H1 (cell line): Measurements from ENCODE around the gene ZSWIM4. TPM values are rescaled to one million over a fixed set of nuclear protein-coding genes. Genes with fewer than 3 reads are reported as not detected.

Experiments
- CTCF ChIA-PET: fragments of 300-600 bp; sonication (Branson Sonifier 250); formaldehyde crosslinking; loops from one replicate; lab custom pipeline; 2021; ENCODE audit not compliant: partially characterized antibody; lab: Charles Lee
- POLR2A ChIA-PET: fragments of 300-600 bp; sonication (Branson Sonifier 250); formaldehyde crosslinking; loops from one replicate; lab custom pipeline; 2021; ENCODE audit warnings: inconsistent platforms; ENCODE audit not compliant: partially characterized antibody; lab: Charles Lee
- DNase-seq, 2 experiments: peaks; one replicate each; pipeline versions ENCODE4 v3.0.0 to v3.0.0-alpha.2; 2010 to 2022; ENCODE audit warnings: low spot score in 2 of 2, low read depth in 1 of 2, mixed read lengths in 1 of 2
- FAIRE-seq: peaks from 2 replicates; lab custom pipeline; 2011; peaks lifted over from hg19 to GRCh38; lab: Jason Lieb, UNC
- H2AFZ ChIP-seq: 2 replicates; pipeline ENCODE4 v1.8.1; 2012; ENCODE audit warnings: low read length, inconsistent platforms
- H2AK5ac ChIP-seq: 2 replicates; pipeline ENCODE4 v1.6.1; 2013; ENCODE audit warnings: low read depth, low read length
- H2BK120ac ChIP-seq: replicated peaks from 2 replicates; pipeline ENCODE3; 2013; ENCODE audit warnings: low read depth, low read length, inconsistent platforms
- H2BK12ac ChIP-seq: 2 replicates; pipeline ENCODE4 v1.6.1; 2013; ENCODE audit warnings: low read depth, low read length
- H2BK15ac ChIP-seq: 2 replicates; pipeline ENCODE4 v1.6.1; 2013; ENCODE audit warnings: low read length
- H2BK20ac ChIP-seq: 2 replicates; pipeline ENCODE4 v1.6.1; 2013; ENCODE audit warnings: low read length
- H2BK5ac ChIP-seq: 2 replicates; pipeline ENCODE4 v1.6.1; 2013; ENCODE audit warnings: low read depth, low read length
- H3K14ac ChIP-seq: 2 replicates; pipeline ENCODE4 v1.6.1; 2013; ENCODE audit warnings: inconsistent platforms; ENCODE audit not compliant: insufficient read length
- H3K18ac ChIP-seq: 2 replicates; pipeline ENCODE4 v1.6.1; 2013; ENCODE audit warnings: low read length; ENCODE audit errors: extremely low read depth
- H3K23ac ChIP-seq: 2 replicates; pipeline ENCODE4 v1.6.1; 2013; ENCODE audit warnings: inconsistent platforms; ENCODE audit not compliant: insufficient read length
- H3K23me2 ChIP-seq: 2 replicates; pipeline ENCODE4 v1.6.1; 2013; ENCODE audit warnings: low read depth, low read length
- H3K27ac ChIP-seq: 2 replicates; pipeline ENCODE4 v1.6.1; 2011; ENCODE audit warnings: low read depth, low read length, inconsistent platforms
- H3K27me3 ChIP-seq, 4 experiments: replicated peaks in 1 of 4; 1 replicate in 1 of 4; 2 replicates in 3 of 4; pipeline versions ENCODE4 v1.6.1 to v1.8.1; 2011 to 2013; ENCODE audit warnings: low read length in 3 of 4, mild to moderate bottlenecking in 3 of 4, inconsistent platforms in 2 of 4, mixed read lengths in 2 of 4, moderate library complexity in 1 of 4; ENCODE audit not compliant: control insufficient read depth in 3 of 4, insufficient read depth in 3 of 4; ENCODE audit errors: extremely low read depth in 1 of 4
- H3K36me3 ChIP-seq, 4 experiments: 2 replicates each; pipeline versions ENCODE4 v1.6.1 to v1.8.1; 2011 to 2013; ENCODE audit warnings: mild to moderate bottlenecking in 4 of 4, low read length in 3 of 4, moderate library complexity in 2 of 4, control low read depth in 1 of 4, inconsistent platforms in 1 of 4; ENCODE audit not compliant: insufficient read depth in 4 of 4, control insufficient read depth in 2 of 4
- H3K4ac ChIP-seq: replicated peaks from 2 replicates; pipeline ENCODE3; 2013; ENCODE audit warnings: low read length, low read depth, mixed read lengths, inconsistent platforms; ENCODE audit not compliant: insufficient read length
- H3K4me1 ChIP-seq, 4 experiments: replicated peaks in 1 of 4; 1 replicate in 1 of 4; 2 replicates in 3 of 4; pipeline versions ENCODE4 v1.6.1 to v1.8.1; 2011 to 2013; ENCODE audit warnings: low read length in 3 of 4, inconsistent platforms in 2 of 4, mixed read lengths in 1 of 4; ENCODE audit not compliant: insufficient read depth in 4 of 4, control insufficient read depth in 3 of 4
- H3K4me2 ChIP-seq, 2 experiments: 2 replicates each; pipeline versions ENCODE4 v1.6.1 to v1.8.1; 2011 to 2013; ENCODE audit warnings: low read depth in 2 of 2, low read length in 2 of 2, control low read depth in 1 of 2, inconsistent platforms in 1 of 2, mild to moderate bottlenecking in 1 of 2; ENCODE audit not compliant: insufficient read depth in 1 of 2
- H3K4me3 ChIP-seq, 4 experiments: fragments of 200-600, 300-600 bp in 1 of 4; sonication (generic), shearing (Covaris generic), sonication (Bioruptor Twin) in 1 of 4; 2 replicates each; pipeline versions ENCODE4 v1.5.1 to v1.8.1; 2011 to 2016; ENCODE audit warnings: low read length in 4 of 4, low read depth in 3 of 4, control low read depth in 2 of 4, inconsistent platforms in 2 of 4, mild to moderate bottlenecking in 2 of 4, mixed read lengths in 1 of 4, moderate library complexity in 1 of 4; ENCODE audit not compliant: insufficient read depth in 2 of 4; ENCODE audit errors: extremely low read depth in 1 of 4
- H3K56ac ChIP-seq: replicated peaks from 2 replicates; pipeline ENCODE3; 2013; ENCODE audit warnings: low read depth, mild to moderate bottlenecking, mixed read lengths, low read length, inconsistent platforms; ENCODE audit not compliant: insufficient read length
- H3K79me1 ChIP-seq: 2 replicates; pipeline ENCODE4 v1.6.1; 2013; ENCODE audit warnings: low read depth, low read length, control low read depth
- H3K79me2 ChIP-seq, 2 experiments: 2 replicates each; pipeline versions ENCODE4 v1.6.1 to v1.8.1; 2012 to 2013; ENCODE audit warnings: low read length in 2 of 2, mild to moderate bottlenecking in 2 of 2, inconsistent platforms in 1 of 2; ENCODE audit not compliant: insufficient read depth in 2 of 2, control insufficient read depth in 1 of 2
- H3K9ac ChIP-seq, 4 experiments: replicated peaks in 1 of 4; 1 replicate in 1 of 4; 2 replicates in 3 of 4; pipeline versions ENCODE4 v1.6.1 to v1.8.1; 2011 to 2013; ENCODE audit warnings: low read depth in 3 of 4, low read length in 3 of 4, control low read depth in 2 of 4, mild to moderate bottlenecking in 2 of 4, moderate library complexity in 2 of 4, inconsistent platforms in 1 of 4; ENCODE audit errors: extremely low read depth in 1 of 4
- H3K9me3 ChIP-seq, 2 experiments: 2 replicates each; pipeline versions ENCODE4 v1.6.1 to v1.8.1; 2012 to 2013; ENCODE audit warnings: mild to moderate bottlenecking in 2 of 2, moderate library complexity in 2 of 2, control low read depth in 1 of 2, inconsistent platforms in 1 of 2, low read depth in 1 of 2, low read length in 1 of 2, mixed read lengths in 1 of 2; ENCODE audit not compliant: insufficient read depth in 2 of 2
- H4K20me1 ChIP-seq, 2 experiments: replicated peaks in 1 of 2; 2 replicates each; pipeline versions ENCODE3 to v1.8.1; 2011 to 2013; ENCODE audit warnings: inconsistent platforms in 2 of 2, low read length in 2 of 2, mild to moderate bottlenecking in 1 of 2; ENCODE audit not compliant: insufficient read depth in 2 of 2, control insufficient read depth in 1 of 2
- H4K5ac ChIP-seq: 2 replicates; pipeline ENCODE4 v1.6.1; 2013; ENCODE audit warnings: low read length, low read depth, mixed read lengths, inconsistent platforms; ENCODE audit not compliant: insufficient read length
- H4K8ac ChIP-seq: 2 replicates; pipeline ENCODE4 v1.8.0; 2013; ENCODE audit warnings: mild to moderate bottlenecking, moderate library complexity, low read length, inconsistent platforms; ENCODE audit not compliant: insufficient read depth; ENCODE audit errors: extremely low read depth
- H4K91ac ChIP-seq: replicated peaks from 2 replicates; pipeline ENCODE3; 2013; ENCODE audit warnings: low read length, mixed read lengths, inconsistent platforms; ENCODE audit not compliant: insufficient read length
- CEBPB ChIP-seq: IDR thresholded peaks from 2 replicates; pipeline ENCODE4 v1.6.1; 2012; ENCODE audit warnings: low read depth, low read length
- EP300 ChIP-seq, 2 experiments: IDR thresholded peaks; 1 replicate in 1 of 2; 2 replicates in 1 of 2; pipeline ENCODE4 v1.6.1; 2011 to 2012; ENCODE audit warnings: low read depth in 2 of 2, low read length in 2 of 2, mild to moderate bottlenecking in 2 of 2, borderline replicate concordance in 1 of 2, inconsistent platforms in 1 of 2, moderate library complexity in 1 of 2
- GTF2F1 ChIP-seq: IDR thresholded peaks from 2 replicates; pipeline ENCODE4 v1.6.1; 2012; ENCODE audit warnings: low read depth, low read length, improper control_type of control experiment, borderline replicate concordance
- JUN ChIP-seq: IDR thresholded peaks from 2 replicates; pipeline ENCODE4 v1.6.1; 2011; ENCODE audit warnings: low read depth, mild to moderate bottlenecking, improper control_type of control experiment, low read length
- KDM5A ChIP-seq: fragments of 200-600 bp; IDR thresholded peaks from 2 replicates; pipeline ENCODE4 v1.7.1; 2012; ENCODE audit warnings: mild to moderate bottlenecking, low read length, inconsistent platforms, mixed read lengths
- NRF1 ChIP-seq: IDR thresholded peaks from 2 replicates; pipeline ENCODE4 v1.6.1; 2011; ENCODE audit warnings: mild to moderate bottlenecking, low read depth, low read length, improper control_type of control experiment
- SIN3A ChIP-seq, 2 experiments: IDR thresholded peaks in 1 of 2; conservative IDR thresholded peaks in 1 of 2; 2 replicates each; pipeline ENCODE4 v1.6.1; 2011 to 2012; ENCODE audit warnings: low read length in 2 of 2, improper control_type of control experiment in 1 of 2, low read depth in 1 of 2, mild to moderate bottlenecking in 1 of 2
- WGBS, 2 experiments: shearing (Covaris generic) in 1 of 2; methylation state at CpG; one replicate each; pipeline versions ENCODE4 v1.1.6 to v1.1.7; 2013 to 2015; ENCODE audit warnings: low lambda C conversion rate in 2 of 2, mixed read lengths in 2 of 2, inconsistent platforms in 1 of 2, low coverage in 1 of 2, missing lambda C conversion rate in 1 of 2; ENCODE audit not compliant: insufficient replicate concordance in 2 of 2, insufficient coverage in 1 of 2, insufficient read length in 1 of 2; ENCODE audit errors: extremely low coverage in 1 of 2, missing lambda C conversion rate in 1 of 2; 5-methylcytosine and 5-hydroxymethylcytosine counted together
- long read RNA-seq, 2 experiments: library from RNA in 1 of 2; library from capped mRNA in 1 of 2; stranded (forward); transcript quantifications; one replicate each; pipeline ENCODE4 v2.0.0, GENCODE V29; 2021; ENCODE audit warnings: inconsistent platforms in 1 of 2
- polyA minus RNA-seq, 3 experiments: library from RNA; depleted of rRNA, polyadenylated mRNA; stranded (reverse); fragments of >200 nt; gene quantifications; 1 replicate in 2 of 3; 2 replicates in 1 of 3; pipeline ENCODE4 v1.2.3, GENCODE V29; 2011
- polyA plus RNA-seq, 7 experiments: library from polyadenylated mRNA; depleted of rRNA in 3 of 7; stranded (reverse) in 5 of 7; unstranded in 2 of 7; fragments of >200 nt in 5 of 7; fragments of 200-250 nt in 2 of 7; gene quantifications; 1 replicate in 5 of 7; 2 replicates in 1 of 7; 4 replicates in 1 of 7; pipeline versions ENCODE4 v1.2.1 to v1.2.3, GENCODE V29; 2011 to 2013; ENCODE audit warnings: missing spikeins in 2 of 7, mixed read lengths in 2 of 7
- total RNA-seq: library from RNA; stranded (reverse); fragmentation: NEBNext Ultra II Directional; extraction: Animal tissue kit (Norgen Biotek cat#: 25700); gene quantifications from 2 replicates; pipeline ENCODE4 v1.2.1, GENCODE V29; 2021

The ZSWIM4 gene
- total RNA-seq (31.1 and 32.7 TPM in 2 replicates), polyA plus RNA-seq (2011; rRNA removed) (12.2 and 23.2 TPM in 2 replicates), polyA minus RNA-seq (2011; rRNA and poly(A)+ RNA removed) (8.9 and 10.8 TPM in 2 replicates)
- polyA plus RNA-seq (2011; cell fraction: cytosol; rRNA removed): 10.9 TPM
- polyA plus RNA-seq (2011; cell fraction: nucleus; rRNA removed): 21.2 TPM
- 13.1 to 23.1 TPM (median 21.0 TPM) in 4 replicates for polyA plus RNA-seq (2012, experiment 1 of 2)
- 20.0 TPM for polyA plus RNA-seq (2012, experiment 2 of 2)
- 17.0 TPM for polyA plus RNA-seq (2013, experiment 1 of 2)
- 17.3 TPM for polyA plus RNA-seq (2013, experiment 2 of 2)
- polyA minus RNA-seq (2011; cell fraction: cytosol; rRNA and poly(A)+ RNA removed): 23.9 TPM
- polyA minus RNA-seq (2011; cell fraction: nucleus; rRNA and poly(A)+ RNA removed): 13.5 TPM
- long read RNA-seq, experiment 1, partial matches to known transcripts: 9 of 16 reads
- long read RNA-seq, experiment 1, other reads (novel, unspliced or antisense): 7 of 16 reads
- long read RNA-seq, experiment 2, partial matches to known transcripts: 0 of 2 reads
- long read RNA-seq, experiment 2, other reads (novel, unspliced or antisense): 2 of 2 reads

DNA sequence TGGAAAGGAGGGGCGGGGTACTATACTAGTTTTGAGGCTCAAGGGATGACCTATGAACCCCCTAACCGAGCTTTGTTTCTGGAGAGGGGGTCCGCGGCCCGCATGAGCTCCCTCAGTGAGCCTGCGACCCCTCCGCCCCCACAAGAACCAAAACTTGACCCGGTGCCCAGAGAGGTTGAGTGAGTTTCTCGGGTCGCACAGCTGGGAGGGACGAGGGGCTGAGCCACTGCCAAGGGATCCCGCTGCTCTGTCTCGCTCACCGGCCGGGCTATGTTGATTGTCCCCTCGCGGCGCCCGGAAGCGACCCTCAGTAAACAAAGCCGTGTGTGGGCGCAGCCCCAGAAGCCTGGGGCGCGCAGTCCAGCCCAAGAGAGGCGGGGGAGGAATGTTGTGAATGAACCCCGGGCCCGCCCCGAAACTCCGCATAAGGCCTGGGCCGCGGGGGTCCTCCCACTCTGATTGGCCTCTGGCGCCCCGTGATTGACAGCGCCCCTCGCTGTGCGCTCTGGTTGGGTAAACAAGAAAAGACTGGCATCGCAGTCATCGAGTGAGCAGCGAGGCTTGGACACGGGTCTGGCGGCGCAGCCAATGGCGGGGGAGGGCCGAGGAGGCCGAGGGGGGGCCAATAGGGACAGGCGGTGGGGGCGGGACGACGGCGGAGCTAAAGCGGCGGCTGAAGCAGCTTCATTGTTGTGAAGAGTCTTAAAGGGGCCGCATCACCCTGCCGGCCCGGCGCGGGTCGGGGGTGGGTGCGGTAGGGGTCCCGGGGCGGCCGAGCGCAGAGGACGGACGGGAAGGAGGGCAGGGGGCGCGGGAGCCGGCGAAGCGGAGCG is at the start of gene ZSWIM4:
ZSWIM4 (plus strand) TSS at position 687 of the 833 bp plus-strand sequence. CDS start 206 bp downstream, outside the sequence.
- Histone ChIP-seq H2AFZ (no peak within 1 kb of the TSS), H3K27me3 (no peaks in the 10 kb centered on the region), H2BK20ac (no peak within 1 kb of the TSS), H2BK5ac (peak within 1 kb of the TSS; percentile 52; the same call in 1 of the 2 replicates), H3K23me2 (peaks cover 8% of the 10 kb centered on the region; the same call in 1 of the 2 replicates), H3K9ac (peak within 1 kb of the TSS; percentile 71 to 95 (median 78)), H3K79me1 (peaks cover 5% of the 10 kb centered on the region; the same call in 1 of the 2 replicates), H3K4me2 (peak within 1 kb of the TSS; percentile 73 to 93), H4K5ac (peak within 1 kb of the TSS; percentile 18), H3K36me3 (peaks cover 0 to 3% (median 1%) of the 10 kb centered on the region in 4 experiments; a peak in 3 of 8 replicates), H3K4ac (peak within 1 kb of the TSS; percentile 55), H3K9me3 (no peaks in the 10 kb centered on the region), H2BK15ac (no peak within 1 kb of the TSS; the same call in 1 of the 2 replicates), H3K4me3 (peak within 1 kb of the TSS; percentile 59 to 81 (median 64)), H3K23ac (no peak within 1 kb of the TSS), H3K14ac (no peak within 1 kb of the TSS), H4K8ac (peak within 1 kb of the TSS; percentile 97), H2AK5ac (0 out of 2 replicates have a peak within 1 kb of the TSS, but pooled peaks have one; percentile 39), H3K4me1 (peaks cover 0 to 7% (median 4%) of the 10 kb centered on the region in 4 experiments; a peak in 4 of 7 replicates), H4K91ac (peak within 1 kb of the TSS; percentile 52), H3K79me2 (peaks cover 0 to 12% of the 10 kb centered on the region in 2 experiments; a peak in 1 of 4 replicates), H3K27ac (peak within 1 kb of the TSS; percentile 92), H3K56ac (peak within 1 kb of the TSS; percentile 19), H4K20me1 (peaks cover 0 to 3% of the 10 kb centered on the region in 2 experiments), H2BK120ac (no peak within 1 kb of the TSS), H3K18ac (no peak within 1 kb of the TSS), H2BK12ac (peak within 1 kb of the TSS; percentile 98; the same call in 1 of the 2 replicates)
- WGBS, 2 experiments: 11% methylated on average over 26 of the region's 71 CpGs; no CpG with 5 or more reads in 1 of the 2 experiments
- DNase-seq (peak; percentile 97 to 99), FAIRE-seq (no peak)
- ChIA-PET POLR2A (interaction anchor here (0.5 to 6.7 kb wide), 17 partner anchors 10 to 1548 kb away, joined by 3 to 60 read pairs (median 5); partner anchors contain the start of gene C19orf53), CTCF (interaction anchor here (0.5 to 5.5 kb wide), 5 partner anchors 9 to 254 kb away, joined by 3 to 42 read pairs (median 4); partner anchors contain the start of gene C19orf53)
- TF ChIP-seq CEBPB (no peak), NRF1 (no peak; the same call in 1 of the 2 replicates), SIN3A (conservative IDR thresholded peaks at IDR 0.05 in 1 of 2, IDR thresholded peaks at IDR 0.05 in 1 of 2; ENCODE audit: low read depth in 1 of 2, low read length in 2 of 2) (peak; percentile 41 to 47; a peak in 1 of 4 replicates), EP300 (IDR thresholded peaks at IDR 0.05; ENCODE audit: borderline replicate concordance in 1 of 2, low read depth in 2 of 2, low read length in 2 of 2) (peak; percentile 33 to 96), KDM5A (no peak), GTF2F1 (no peak), JUN (no peak)
